Loucy (cell line): ENCODE data around the gene IL16.

Experiments used
- EZH2phosphoT487 ChIP-seq: fragments of 200-600 bp; IDR thresholded peaks from 2 replicates; pipeline ENCODE4 v1.6.1; 2018; ENCODE audit warnings: antibody characterized with exemption, mild to moderate bottlenecking, moderate library complexity, borderline replicate concordance
- TF ChIP-seq, protein P1 (sequence below): fragments of 200-600 bp; sonication (generic); conservative IDR thresholded peaks from 2 replicates; pipeline ENCODE4 v1.5.1; 2014; ENCODE audit warnings: mild to moderate bottlenecking, antibody characterized with exemption, low read length

DNA sequence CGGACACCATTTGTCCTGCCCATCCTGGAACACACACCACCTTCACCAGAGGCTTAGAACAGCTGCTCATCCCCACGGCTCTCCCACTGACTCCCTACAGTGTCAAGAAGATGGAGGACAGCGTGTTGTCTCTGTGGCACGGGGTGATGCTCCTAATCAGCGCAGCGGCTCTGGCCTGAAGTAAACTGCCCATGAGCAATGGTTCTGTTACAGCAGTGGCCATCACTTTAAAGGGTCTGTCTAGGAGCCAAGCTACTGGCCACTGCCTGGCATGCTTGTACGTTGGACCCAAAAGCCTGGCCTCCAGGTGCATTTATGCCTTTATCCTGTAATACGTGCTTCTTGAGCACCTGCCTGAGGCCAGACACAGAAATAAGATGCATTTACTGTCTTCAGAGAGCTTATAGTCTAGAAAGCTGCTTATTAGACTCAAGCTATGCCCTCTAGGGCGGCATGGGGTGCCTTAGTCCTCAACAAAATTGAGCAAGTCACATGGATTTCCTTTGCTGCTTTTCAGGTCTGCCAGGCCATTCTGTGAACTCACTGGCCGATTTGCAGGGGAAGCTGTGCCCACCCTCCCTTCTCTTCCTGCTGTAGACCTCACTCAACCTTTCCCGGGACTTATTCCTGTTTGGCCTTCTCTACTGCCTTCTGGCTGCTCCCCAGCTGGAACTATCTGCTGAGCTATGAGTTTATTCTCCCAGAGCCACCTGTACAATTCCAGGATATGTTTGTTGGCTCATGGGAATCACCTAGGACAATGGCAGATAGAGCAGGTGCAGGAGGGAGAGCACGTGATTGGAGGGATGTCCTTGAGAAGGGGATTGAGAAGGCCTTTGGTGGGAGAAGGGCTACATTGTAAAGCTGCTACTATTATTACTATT is 75.3 kb downstream of the IL16 start:
- TF ChIP-seq, protein P1, sequence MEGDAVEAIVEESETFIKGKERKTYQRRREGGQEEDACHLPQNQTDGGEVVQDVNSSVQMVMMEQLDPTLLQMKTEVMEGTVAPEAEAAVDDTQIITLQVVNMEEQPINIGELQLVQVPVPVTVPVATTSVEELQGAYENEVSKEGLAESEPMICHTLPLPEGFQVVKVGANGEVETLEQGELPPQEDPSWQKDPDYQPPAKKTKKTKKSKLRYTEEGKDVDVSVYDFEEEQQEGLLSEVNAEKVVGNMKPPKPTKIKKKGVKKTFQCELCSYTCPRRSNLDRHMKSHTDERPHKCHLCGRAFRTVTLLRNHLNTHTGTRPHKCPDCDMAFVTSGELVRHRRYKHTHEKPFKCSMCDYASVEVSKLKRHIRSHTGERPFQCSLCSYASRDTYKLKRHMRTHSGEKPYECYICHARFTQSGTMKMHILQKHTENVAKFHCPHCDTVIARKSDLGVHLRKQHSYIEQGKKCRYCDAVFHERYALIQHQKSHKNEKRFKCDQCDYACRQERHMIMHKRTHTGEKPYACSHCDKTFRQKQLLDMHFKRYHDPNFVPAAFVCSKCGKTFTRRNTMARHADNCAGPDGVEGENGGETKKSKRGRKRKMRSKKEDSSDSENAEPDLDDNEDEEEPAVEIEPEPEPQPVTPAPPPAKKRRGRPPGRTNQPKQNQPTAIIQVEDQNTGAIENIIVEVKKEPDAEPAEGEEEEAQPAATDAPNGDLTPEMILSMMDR: no peak
- TF ChIP-seq EZH2phosphoT487: no peak
